Activated T-cell treated with anti-CD3 and anti-CD28 coated beads for 24 hours (primary cell): ENCODE measurements around the gene RYR1.
"Not testable (repeated sequence)": the region's sequence is repeated elsewhere in the genome, so short reads cannot be mapped to it uniquely, and the experiment has no call there.

Experiments
- DNase-seq: peaks from one replicate; pipeline ENCODE4 v3.0.0-alpha.2; 2020; ENCODE audit warnings: low read depth

Gene RYR1

DNA sequence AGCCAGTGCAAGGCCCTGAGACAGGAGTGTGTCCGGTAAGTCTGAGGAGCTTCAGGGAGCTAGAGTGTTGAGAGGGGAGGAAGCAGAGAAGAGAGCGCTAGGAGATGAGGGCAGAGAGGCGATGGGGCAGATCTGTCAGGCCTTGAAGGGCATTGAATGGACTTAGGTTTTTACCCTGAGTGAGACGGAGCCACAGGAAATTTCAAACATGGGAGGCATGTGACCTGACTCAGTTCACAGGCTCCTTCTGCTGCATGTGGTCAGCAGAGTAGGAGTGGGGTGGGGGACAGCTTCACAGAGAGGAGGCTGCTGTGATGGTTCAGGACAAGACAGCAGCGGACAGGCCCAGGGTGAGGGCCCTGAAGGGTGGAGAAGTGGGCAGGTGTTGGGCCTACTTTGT, 33.1 kb upstream of the RYR1 start:
- no peak for DNase-seq

DNA sequence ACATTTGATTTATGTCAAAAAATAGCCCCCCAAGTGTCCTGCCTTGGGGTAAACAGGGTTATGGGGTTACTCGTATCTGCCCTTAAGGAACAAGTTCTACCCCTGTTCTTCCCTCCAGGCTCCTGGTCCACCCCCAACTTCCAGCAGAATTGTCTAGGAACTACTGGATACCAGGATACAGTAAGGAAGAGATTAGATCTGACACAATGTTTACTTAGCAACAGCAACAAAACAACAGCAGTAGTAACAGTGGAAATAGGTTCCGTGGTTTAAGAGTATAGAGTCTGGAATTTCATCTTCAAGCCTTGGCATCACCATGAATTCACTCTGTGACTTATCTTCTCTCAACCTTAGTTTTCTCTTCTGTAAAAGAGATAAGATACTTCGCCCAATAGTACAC, 32.3 kb upstream of the RYR1 start:
- no peak for DNase-seq

DNA sequence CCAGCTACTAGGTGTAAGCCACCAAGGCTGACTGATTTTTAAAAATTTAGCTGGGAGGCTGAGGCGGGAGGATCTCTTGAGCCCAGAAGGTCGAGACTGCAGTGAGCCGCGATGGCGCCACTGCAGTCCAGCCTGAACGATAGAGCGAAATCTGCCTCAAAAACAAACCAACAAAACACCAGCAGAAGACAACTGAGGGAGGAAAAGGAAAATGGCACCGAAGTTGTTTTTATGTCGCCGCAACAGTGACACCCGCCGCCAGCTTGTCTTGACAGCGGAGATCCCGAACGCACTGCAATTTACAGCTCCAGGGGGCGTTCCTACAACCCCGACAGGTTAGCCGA, 30.9 kb upstream of the RYR1 start:
- DNase-seq = no peak

DNA sequence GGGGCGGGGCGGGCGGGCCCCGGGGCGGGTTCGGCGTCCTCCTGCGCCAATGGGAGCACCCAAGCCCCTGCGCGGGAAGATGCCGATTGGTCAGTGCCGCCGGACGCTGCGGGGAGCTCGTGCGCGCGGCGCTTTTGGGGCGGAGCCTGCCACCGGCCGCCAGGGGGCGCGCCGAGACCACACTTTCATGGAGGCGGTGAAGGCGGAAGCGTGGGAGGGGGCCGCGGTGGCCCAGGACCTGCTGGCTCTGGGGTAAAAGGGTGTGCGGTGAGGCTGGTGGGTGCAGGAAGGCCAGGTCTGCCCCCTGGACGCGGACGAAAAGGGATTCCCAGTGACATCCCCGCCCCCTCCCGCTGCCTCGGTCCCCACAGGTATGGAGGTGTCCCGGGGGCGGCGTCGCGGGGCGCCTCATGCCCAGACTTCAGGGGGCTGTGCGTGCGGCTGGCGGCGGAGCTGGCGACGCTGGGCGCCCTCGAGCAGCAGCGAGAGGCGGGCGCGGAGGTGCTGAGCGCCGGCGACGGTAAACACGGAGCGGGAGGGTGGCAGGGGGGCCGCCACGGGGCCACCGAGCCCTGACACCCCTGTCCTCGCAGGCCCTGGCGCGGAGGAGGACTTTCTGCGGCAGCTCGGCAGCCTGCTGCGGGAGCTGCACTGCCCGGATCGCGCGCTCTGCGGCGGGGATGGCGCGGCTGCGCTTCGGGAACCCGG, 30.4 kb upstream of the RYR1 start, which contains the start of gene FAM98C:
TSS of gene FAM98C (plus strand) at position 127 of the 708 bp plus-strand sequence. CDS start at position 188, 61 bp downstream.
- peak; percentile 98 for DNase-seq

DNA sequence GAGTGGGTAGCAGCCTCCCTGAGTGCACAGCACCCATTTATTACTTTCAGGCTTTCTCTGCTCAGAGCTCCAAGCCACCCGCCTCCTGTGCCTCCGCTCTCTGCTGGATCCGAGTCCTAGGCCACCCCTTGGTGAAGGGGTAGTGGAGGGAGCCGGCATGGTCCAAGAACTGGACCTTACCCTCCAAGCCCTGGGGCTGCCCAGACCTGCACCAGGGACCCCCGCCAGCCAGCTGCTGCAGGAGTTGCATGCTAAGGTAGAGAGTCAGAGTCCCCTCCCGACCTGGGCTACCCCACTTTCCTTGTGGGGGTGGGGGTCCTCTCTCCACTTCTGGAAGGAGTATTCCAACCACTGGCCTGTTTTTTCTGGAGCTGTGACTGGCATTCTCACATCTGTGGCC, 28.6 kb upstream of the RYR1 start:
- DNase-seq = no peak

DNA sequence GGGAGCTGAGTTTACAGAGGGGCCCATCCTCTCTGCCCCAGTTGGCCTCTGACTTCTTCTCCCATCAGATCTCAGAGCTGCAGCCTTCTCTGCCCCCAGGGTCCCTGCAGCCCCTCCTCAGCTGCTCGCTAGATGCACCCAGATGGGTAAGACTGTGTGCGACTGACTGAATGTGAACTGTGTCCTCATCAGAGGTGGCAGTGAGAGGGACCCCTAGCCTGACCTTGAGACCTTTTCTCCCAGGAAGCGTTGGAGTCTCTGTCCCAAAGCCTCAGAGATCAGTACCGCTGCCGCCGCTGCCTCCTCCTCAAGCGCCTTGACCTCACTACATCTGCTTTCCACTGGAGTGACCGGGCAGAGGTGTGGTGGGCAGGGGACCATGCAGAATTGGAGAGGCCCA, 28.2 kb upstream of the RYR1 start:
- DNase-seq = no peak

DNA sequence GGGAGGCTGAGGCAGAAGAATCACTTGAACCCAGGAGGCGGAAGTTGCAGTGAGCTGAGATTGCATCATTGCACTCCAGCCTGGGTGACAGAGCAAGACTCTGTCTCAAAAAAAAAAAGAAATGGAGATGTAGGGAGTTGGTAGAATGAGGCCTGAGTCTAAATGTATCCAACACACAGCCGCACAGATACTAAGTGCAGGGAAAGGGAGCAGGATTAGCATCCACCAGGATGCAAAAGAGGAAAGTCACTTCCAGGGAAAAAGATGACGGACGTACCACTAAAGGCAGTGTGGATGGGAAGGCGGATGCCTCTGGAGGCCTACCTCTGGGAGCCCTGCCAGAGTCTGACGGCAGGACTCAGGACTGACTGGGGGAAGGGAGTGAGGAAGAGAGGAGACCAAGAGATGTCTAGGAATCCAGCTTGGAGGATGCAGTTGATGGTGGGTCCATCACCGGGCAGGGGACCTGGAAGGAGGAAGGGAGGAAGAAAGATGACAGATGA, 23.8 kb upstream of the RYR1 start:
- DNase-seq = no peak

DNA sequence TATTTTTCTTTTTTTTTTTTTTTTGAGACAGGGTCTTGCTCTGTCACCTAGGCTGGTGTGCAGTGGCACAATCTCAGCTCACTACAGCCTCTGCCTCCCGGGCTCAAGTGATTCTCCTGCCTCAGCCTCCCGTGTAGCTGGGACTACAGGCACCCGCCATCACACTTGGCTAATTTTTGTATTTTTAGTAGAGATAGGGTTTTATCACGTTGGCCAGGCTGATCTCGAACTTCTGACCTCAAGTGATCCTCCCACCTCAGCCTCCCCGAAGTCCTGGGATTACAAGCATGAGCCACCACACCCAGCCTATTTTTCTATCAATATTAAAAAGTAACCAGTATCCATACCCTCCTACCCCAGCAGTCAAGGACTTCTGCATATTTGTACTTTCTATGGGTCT, 23.1 kb upstream of the RYR1 start:
- DNase-seq = not testable (repeated sequence)

DNA sequence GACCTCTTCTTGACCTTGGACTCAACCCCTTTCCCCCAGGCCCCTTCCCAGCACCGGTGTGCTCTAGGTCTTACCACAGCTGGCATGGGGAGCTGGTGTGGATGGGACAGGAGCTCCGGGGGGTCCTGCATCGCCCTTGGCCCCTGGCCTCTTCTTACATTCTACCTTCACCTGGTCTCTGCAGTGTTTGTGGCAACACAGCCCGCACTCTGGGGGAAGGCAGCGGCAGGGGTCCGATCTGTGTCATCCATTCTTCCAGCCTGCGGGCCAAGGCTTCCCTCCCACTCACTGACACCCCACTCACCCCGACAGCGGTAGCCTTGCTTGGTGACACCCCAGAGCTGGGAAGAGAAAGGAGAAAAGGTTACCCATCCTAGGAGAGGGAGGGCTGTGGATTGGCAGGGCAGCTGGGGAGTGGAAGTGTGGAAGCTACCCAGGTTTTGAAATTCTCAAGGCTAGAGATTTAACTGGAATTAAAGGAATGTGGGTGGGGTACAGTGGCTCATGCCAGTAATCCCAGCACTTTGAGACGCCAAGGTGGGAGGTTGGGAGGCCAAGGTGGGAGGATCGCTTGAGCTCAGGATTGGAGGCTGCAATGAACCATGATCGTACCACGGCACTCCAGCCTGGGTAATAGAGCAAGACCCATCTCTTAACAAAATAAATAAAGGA, 22.3 kb upstream of the RYR1 start:
- no peak for DNase-seq

DNA sequence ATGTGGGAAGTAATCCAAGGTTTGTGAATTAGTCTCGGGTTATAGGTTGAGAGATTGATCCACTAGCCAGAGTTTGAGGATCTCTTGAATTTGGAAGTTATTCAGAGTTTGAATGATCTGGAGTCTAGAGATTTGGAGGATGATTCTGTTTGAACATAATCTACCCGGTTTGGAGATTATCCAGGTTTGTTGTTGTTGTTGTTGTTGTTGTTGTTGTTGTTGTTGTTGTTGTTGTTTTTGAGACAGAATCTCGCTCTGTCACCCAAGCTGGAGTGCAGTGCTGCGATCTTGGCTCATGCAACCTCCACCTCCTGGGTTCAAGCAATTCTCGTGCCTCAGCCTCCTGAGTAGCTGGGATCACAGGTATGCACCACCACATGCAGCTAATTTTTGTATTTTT, 21.6 kb upstream of the RYR1 start:
- not testable (repeated sequence) for DNase-seq

DNA sequence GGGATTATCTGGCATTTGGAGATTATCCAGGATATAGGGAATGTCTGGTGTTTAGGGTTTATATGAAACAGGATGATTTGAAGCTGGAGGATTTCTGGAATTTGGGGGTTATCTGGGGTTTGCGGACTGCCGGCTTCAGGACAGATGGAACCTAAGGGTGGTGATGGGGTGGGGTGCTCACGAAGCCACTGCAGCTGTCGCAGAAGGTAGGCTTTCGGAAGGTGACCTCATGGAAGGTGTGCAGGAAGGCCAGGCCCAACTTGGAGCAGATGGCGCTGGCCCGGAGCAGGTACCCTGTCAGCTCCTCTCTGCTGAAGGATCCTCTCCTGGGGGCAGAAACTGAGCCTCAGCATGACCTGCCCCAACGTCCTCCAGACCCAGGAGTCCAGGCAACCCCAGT, 21.0 kb upstream of the RYR1 start:
- DNase-seq = no peak

DNA sequence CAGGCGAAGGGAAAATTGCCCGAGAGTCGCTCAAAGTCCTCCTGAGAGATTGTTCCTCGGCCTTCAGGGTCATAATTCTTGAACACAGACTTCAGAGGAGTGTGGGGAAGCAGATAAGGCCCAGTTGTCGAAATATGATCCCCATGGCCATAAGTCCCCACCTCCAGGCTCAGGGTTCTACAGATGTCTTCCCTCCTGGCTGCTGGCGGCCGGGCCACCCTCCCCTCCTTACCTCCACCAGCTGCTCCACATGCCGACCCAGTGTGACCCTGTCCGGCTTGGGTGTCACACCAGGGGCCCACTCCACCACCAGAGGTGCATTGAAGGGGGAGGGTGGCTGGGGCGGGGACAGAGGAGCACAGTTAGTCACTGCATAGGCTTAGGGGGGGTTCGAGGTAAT, 20.5 kb upstream of the RYR1 start:
- DNase-seq = no peak

DNA sequence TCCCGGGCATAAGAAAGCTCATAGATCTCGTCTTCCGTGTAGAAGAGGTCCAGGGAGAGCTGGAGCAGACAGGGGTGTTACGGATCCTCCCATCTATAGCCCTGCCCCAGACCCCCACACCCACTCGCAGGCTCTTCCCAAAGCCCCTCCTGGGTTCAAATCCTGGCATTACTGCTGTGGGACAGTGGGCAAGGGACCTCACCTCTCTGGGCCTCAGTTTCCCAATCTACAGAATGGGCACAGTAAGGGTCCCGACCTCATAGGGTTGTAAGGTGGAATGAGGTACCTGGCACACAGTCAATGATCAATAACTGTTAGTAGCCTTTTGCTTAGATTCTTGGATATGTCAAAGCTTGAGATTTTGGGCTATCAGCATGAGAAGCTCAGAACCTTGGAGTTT, 20.1 kb upstream of the RYR1 start:
- no peak for DNase-seq

DNA sequence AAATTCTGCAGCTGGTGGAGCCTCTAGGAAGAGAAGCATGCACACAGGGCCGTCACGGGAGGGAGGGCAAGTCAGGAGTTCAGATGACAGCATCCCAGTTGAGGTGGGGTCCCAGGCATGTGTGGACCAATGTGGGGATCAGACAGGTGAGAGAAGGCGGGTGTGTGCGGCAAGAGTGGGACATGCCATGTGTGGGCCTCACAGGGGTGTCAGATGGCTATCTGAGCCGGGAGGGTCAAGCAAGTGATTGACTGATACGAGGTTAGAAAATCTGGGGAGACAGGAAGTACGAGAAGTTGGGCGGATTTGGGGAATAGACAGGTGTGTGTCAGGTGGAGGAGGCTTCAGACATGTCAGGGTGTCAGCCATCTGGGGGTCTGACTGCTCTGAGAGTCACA, 16.3 kb upstream of the RYR1 start:
- no peak for DNase-seq

DNA sequence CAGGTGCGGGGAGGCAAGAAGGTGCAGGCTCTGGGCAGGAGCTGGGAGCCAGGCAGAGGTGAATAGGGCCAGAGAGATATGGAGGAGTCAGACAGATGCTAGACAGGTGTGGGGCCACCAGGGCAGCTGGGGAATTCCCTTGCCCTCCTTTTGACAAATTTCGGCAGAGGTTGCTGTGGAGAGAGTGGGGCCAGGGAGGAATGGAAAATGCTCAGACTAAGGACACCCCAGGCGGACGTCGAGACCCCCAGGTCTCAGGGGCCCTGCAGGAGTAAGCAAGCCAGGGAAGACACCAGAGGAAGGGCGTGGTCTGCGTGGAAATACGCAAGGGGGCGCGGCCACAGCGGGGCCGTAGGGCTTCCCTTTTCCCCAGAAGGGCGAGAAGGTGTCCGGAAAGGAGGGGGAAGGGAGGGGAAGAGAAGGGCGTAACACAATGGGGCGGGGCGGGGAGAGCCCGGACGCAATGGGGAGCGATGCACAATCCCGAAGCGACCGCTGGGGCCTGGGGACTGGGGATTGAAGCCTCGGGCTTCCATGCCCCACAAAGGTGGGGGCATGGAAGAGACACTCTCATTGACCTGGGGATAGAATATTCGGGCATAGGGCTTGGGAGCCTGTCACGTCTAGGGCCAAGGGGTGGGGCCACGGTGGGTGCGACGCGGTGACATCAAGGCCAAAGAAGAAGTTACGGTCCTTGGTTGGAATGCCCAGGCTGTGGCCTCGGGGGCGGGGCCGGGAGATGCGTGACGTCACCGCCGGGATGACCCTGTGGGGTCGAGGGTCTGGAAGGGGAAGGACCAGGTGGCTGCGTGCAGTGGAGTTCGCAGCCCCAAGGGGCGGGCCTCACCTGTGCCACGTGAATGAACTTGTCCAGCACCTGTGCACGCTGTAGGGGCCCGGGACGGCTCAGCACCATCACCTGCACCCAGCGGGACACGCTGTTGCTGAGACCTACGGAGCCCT, 15.7 kb upstream of the RYR1 start:
- DNase-seq = peak; percentile 62

DNA sequence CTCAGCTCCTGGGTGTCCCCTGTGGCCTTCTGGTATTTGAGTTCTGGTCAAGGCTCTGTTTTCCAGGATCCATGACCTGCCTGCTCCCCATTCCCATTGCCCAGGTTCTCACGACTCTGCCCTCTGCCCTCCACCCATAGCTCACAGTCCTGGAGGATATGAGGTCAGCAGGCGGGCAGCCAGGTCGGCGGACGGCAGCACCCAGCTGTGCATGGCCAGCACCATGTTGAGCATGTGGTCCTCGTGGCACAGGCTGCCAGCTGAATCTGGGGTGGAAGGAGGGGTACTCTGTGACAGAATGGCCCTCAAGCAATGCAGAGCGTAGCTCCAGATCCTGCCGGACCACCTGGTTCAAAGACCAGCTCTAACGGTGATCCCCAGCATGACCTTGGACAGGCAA, 12.6 kb upstream of the RYR1 start:
- DNase-seq = no peak

DNA sequence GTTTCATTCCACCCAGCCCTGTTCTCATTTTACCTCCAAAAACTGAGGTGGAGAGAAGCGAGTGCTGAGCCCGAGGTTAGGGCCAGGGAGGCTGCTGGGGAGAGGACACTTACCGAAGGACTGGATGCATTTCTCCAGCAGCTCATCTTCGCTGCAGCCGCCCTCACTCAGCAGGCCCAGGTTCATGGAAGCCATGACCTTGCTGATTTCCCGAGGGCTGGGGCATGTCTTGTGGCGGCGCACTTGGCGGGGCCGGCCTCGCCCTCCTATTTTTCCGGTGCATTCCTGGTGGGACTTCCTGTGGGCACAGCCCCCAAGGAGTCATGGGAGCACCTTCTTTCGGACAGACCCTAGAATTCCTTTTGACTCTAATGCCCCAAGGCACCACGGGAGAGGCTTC, 11.6 kb upstream of the RYR1 start:
- no peak for DNase-seq

DNA sequence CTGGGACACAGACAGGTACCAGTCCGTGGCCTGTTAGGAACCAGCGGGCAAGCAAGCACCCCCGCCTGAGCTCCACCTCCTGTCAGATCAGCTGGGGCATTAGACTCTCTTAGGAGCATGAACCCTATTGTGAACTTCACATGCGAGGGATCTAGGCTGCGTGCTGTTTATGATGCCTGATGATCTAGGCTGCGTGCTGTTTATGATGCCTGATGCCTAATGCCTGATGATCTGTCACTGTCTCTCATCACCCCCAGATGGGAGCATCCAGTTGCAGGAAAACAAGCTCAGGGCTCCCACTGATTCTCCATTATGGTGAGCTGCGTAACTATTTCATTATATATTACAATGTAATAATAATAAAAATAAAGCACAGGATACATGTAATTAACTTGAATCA, 11.1 kb upstream of the RYR1 start:
- DNase-seq = no peak

DNA sequence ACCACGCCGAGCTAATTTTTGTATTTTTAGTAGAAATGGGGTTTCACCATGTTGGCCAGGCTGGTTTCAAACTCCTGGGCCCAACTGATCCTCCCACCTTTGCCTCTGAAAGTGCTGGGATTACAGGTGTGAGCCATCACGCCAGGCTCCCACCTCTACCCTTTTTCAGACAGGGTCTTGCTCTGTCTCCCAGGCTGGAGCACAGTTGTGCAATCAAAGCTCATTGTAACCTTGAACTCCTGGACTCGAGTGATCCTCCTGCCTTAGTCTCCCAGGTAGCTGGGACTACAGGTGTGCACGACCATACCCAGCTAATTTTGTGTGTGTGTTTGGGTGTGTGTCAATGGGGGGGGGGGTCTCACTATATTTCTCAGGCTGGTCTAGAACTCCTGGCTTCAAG, 9.2 kb upstream of the RYR1 start:
- DNase-seq = no peak

DNA sequence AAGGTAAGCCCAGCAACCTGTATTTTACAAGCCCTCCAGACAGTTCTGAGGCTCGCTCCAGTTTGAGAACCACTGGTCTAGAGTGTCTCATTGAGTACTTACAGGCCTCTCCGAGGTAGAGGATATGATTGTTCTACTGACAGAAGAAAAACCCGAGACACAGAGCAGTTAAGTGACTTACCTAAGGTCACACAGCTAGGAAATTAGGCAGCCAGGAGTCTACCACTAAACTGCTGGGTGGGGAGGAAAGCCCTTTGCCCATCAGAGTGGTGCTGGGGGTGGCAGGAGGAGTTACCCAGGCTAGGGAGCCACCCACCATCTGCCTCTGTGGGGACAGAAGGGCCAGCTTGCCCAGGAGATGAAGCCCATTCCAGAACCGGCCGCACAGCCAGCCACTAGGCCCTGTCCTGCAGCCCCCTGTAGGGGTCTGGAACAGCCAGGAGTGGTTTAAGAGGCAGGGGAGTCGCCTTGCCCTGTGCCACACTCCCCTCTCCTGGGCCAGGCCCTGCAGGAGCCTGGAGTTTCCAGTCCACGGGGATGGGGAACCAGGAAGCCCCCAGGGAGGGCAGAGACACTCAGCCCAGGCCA, 8.2 kb upstream of the RYR1 start:
- DNase-seq = no peak

DNA sequence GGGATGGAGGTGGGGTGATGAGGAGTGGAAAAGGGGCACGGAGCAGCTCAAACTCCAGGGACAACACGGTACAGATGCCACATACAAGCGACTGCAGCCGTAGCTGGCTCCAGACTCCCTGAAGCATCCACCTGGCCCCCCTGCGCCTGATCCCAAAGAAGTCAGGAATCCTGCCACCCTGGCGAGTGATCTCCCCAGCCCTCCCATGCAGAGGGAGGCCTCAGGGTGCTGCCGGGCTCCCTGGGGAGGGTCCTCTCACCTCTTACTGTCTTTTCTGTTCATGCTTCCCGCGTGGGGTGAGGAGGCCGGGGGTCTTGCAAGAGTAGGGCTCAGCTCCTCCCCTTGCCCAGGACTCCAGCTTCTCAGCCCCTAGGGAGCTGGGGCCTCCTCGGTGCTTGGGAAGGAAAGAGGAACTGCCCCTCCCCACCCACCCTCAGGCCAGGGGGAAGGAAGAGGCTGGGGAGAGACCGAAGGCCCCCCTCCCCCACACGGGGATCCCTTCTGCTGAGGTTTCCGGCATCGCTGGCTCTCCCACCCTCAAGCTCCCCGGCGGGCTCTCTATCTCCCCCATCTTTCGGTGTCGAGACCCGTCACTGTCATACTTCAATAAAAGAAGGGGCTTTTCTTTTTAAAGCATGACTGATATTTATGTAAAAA, 7.6 kb upstream of the RYR1 start, which contains the start of gene RASGRP4:
TSS of gene RASGRP4 (minus strand) at position 410 of the 657 bp plus-strand sequence. CDS start at position 282, 128 bp downstream.
- no peak for DNase-seq
